H9 (cell line): ENCODE results near the gene FYCO1. TPM values are rescaled to one million over a fixed set of nuclear protein-coding genes. Genes with fewer than 3 reads are reported as not detected.

Experiments used
- DNase-seq: peaks from one replicate; pipeline ENCODE4 v3.0.0-alpha.2; 2017
- H2AFZ ChIP-seq: one replicate; pipeline ENCODE4 v1.6.1; 2013; ENCODE audit warnings: mild to moderate bottlenecking, low read length, control low read depth, moderate library complexity
- H2AK5ac ChIP-seq: 2 replicates; pipeline ENCODE4 v1.6.1; 2013; ENCODE audit warnings: low read length, control low read depth, mixed read lengths; ENCODE audit not compliant: insufficient read length
- H2BK120ac ChIP-seq: one replicate; pipeline ENCODE4 v1.6.1; 2013; ENCODE audit warnings: low read depth, mild to moderate bottlenecking, low read length, control low read depth, inconsistent platforms; ENCODE audit not compliant: poor library complexity, severe bottlenecking
- H2BK12ac ChIP-seq: 2 replicates; pipeline ENCODE4 v1.6.1; 2013; ENCODE audit warnings: low read length, control low read depth, mixed read lengths, low read depth; ENCODE audit not compliant: insufficient read length
- H2BK15ac ChIP-seq: 2 replicates; pipeline ENCODE4 v1.6.1; 2013; ENCODE audit warnings: low read depth, low read length, control low read depth
- H2BK20ac ChIP-seq: one replicate; pipeline ENCODE4 v1.6.1; 2013; ENCODE audit warnings: low read depth, mild to moderate bottlenecking, low read length, control low read depth, inconsistent platforms; ENCODE audit not compliant: poor library complexity, severe bottlenecking
- H2BK5ac ChIP-seq: 2 replicates; pipeline ENCODE4 v1.6.1; 2013; ENCODE audit warnings: low read length, control low read depth, mixed read lengths; ENCODE audit not compliant: insufficient read length
- H3K14ac ChIP-seq: 2 replicates; pipeline ENCODE4 v1.6.1; 2013; ENCODE audit warnings: low read length, control low read depth; ENCODE audit not compliant: insufficient read depth
- H3K18ac ChIP-seq: 2 replicates; pipeline ENCODE4 v1.6.1; 2013; ENCODE audit warnings: low read depth, mild to moderate bottlenecking, mixed read lengths, low read length, control low read depth; ENCODE audit not compliant: insufficient read length
- H3K23ac ChIP-seq: 2 replicates; pipeline ENCODE4 v1.6.1; 2013; ENCODE audit warnings: low read length, control low read depth, mixed read lengths, low read depth; ENCODE audit not compliant: insufficient read length
- H3K23me2 ChIP-seq: 2 replicates; pipeline ENCODE4 v1.6.1; 2013; ENCODE audit warnings: low read depth, mild to moderate bottlenecking, mixed read lengths, low read length, control low read depth; ENCODE audit not compliant: insufficient read length, poor library complexity, severe bottlenecking
- H3K27ac ChIP-seq: 2 replicates; pipeline ENCODE4 v1.5.1; 2013; ENCODE audit warnings: low read length, control low read depth, mixed read lengths, low read depth; ENCODE audit not compliant: insufficient read length
- H3K27me3 ChIP-seq: 2 replicates; pipeline ENCODE4 v1.6.1; 2013; ENCODE audit warnings: low read length, control low read depth, inconsistent platforms; ENCODE audit not compliant: insufficient read depth
- H3K4ac ChIP-seq: 2 replicates; pipeline ENCODE4 v1.6.1; 2013; ENCODE audit warnings: low read depth, mild to moderate bottlenecking, control low read depth, inconsistent platforms, low read length, moderate library complexity
- H3K4me1 ChIP-seq: 2 replicates; pipeline ENCODE4 v1.6.1; 2013; ENCODE audit warnings: low read length, control low read depth, inconsistent platforms; ENCODE audit not compliant: insufficient read depth
- H3K4me2 ChIP-seq: 2 replicates; pipeline ENCODE4 v1.6.1; 2013; ENCODE audit warnings: low read length, control low read depth, mixed read lengths; ENCODE audit not compliant: insufficient read length, insufficient read depth
- H3K56ac ChIP-seq: 2 replicates; pipeline ENCODE4 v1.6.1; 2013; ENCODE audit warnings: low read depth, mild to moderate bottlenecking, mixed read lengths, low read length, control low read depth; ENCODE audit not compliant: insufficient read length
- H3K79me1 ChIP-seq: 2 replicates; pipeline ENCODE4 v1.6.1; 2013; ENCODE audit warnings: low read depth, mild to moderate bottlenecking, moderate library complexity, low read length, control low read depth, inconsistent platforms; ENCODE audit not compliant: insufficient read depth, poor library complexity, severe bottlenecking
- H3K79me2 ChIP-seq: 2 replicates; pipeline ENCODE4 v1.6.1; 2013; ENCODE audit warnings: low read length, control low read depth, inconsistent platforms; ENCODE audit not compliant: insufficient read depth
- H3K9ac ChIP-seq: 2 replicates; pipeline ENCODE4 v1.6.1; 2013; ENCODE audit warnings: low read length, control low read depth, mixed read lengths; ENCODE audit not compliant: insufficient read length; ENCODE audit errors: extremely low read depth
- H3K9me3 ChIP-seq: one replicate; pipeline ENCODE4 v1.6.1; 2013; ENCODE audit warnings: low read depth, low read length, inconsistent platforms; ENCODE audit not compliant: control insufficient read depth
- H3T11ph ChIP-seq: one replicate; pipeline ENCODE4 v1.6.1; 2013; ENCODE audit warnings: mild to moderate bottlenecking, low read length, control low read depth, inconsistent platforms
- H4K20me1 ChIP-seq: one replicate; pipeline ENCODE4 v1.6.1; 2013; ENCODE audit not compliant: control insufficient read depth, insufficient read length, insufficient read depth
- H4K5ac ChIP-seq: 2 replicates; pipeline ENCODE4 v1.6.1; 2013; ENCODE audit warnings: low read depth, mild to moderate bottlenecking, mixed read lengths, low read length, control low read depth; ENCODE audit not compliant: insufficient read length
- H4K8ac ChIP-seq: replicated peaks from 2 replicates; pipeline ENCODE4 v1.6.1; 2013; ENCODE audit warnings: low read length, control low read depth, mixed read lengths, low read depth; ENCODE audit not compliant: insufficient read length
- H4K91ac ChIP-seq: 2 replicates; pipeline ENCODE4 v1.6.1; 2013; ENCODE audit warnings: low read depth, mild to moderate bottlenecking, moderate library complexity, mixed read lengths, low read length, control low read depth; ENCODE audit not compliant: insufficient read length
- H3K27ac Mint-ChIP-seq, 3 experiments: 2 replicates in 2 of 3; 3 replicates in 1 of 3; pipeline ENCODE4 v1.8.0; 2020 to 2021; ENCODE audit warnings: mixed read lengths in 3 of 3, mild to moderate bottlenecking in 1 of 3, moderate library complexity in 1 of 3
- H3K27me3 Mint-ChIP-seq: 2 replicates; pipeline ENCODE4 v1.8.0; 2021; ENCODE audit warnings: low read depth, mild to moderate bottlenecking, moderate library complexity, mixed read lengths
- H3K36me3 Mint-ChIP-seq, 3 experiments: 2 replicates in 2 of 3; 3 replicates in 1 of 3; pipeline ENCODE4 v1.8.0; 2020 to 2021; ENCODE audit warnings: low read depth in 3 of 3, mixed read lengths in 3 of 3; ENCODE audit not compliant: insufficient read depth in 1 of 3
- H3K4me1 Mint-ChIP-seq, 2 experiments: 2 replicates each; pipeline ENCODE4 v1.8.0; 2020; ENCODE audit warnings: mixed read lengths in 2 of 2
- H3K4me3 Mint-ChIP-seq, 2 experiments: 2 replicates in 1 of 2; 3 replicates in 1 of 2; pipeline ENCODE4 v1.8.0; 2020 to 2021; ENCODE audit warnings: mild to moderate bottlenecking in 2 of 2, mixed read lengths in 2 of 2, moderate library complexity in 1 of 2
- H3K9me3 Mint-ChIP-seq, 2 experiments: 2 replicates in 1 of 2; 3 replicates in 1 of 2; pipeline ENCODE4 v1.8.0; 2020; ENCODE audit warnings: mild to moderate bottlenecking in 2 of 2, mixed read lengths in 2 of 2, moderate library complexity in 1 of 2
- WGBS: extraction: QIAGEN DNeasy Blood & Tissue Kit; methylation state at CpG from one replicate; pipeline ENCODE4 v1.1.7; 2013; ENCODE audit warnings: missing lambda C conversion rate, low lambda C conversion rate, mixed read lengths; ENCODE audit not compliant: insufficient read length; ENCODE audit errors: extremely low coverage; 5-methylcytosine and 5-hydroxymethylcytosine counted together
- total RNA-seq: library from RNA; stranded (reverse); gene quantifications from 2 replicates; pipeline ENCODE4 v1.2.1, GENCODE V29; 2021
- TF ChIP-seq, protein P1 (sequence below): fragments of 200-600 bp; sonication (generic); conservative IDR thresholded peaks from 3 replicates; pipeline ENCODE4 v1.8.0; 2021; ENCODE audit warnings: antibody characterized with exemption, mild to moderate bottlenecking

The FYCO1 gene
- total RNA-seq, 1 experiment from 2014 or later: 10.4 TPM

DNA sequence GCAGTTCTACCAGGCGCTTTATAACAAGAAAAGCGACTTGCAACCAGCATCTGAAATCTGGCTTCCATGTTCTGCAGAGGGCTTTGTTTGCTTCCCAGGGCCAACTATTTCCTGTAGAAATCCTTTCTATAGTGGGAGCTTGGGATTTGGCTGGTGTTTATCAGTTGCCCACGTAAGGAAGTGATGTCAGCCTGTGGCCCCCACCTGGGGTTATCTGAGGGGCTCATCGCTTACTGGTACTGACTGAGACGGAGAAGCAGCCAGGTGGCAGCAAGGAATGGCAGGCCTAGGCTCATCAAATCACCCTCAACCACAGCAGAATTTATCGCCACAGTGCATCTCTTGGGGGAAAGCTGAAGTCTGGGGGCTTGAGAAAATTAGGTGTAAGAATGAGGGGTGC is 123.8 kb downstream of the FYCO1 start:
- Histone ChIP-seq H3K79me1 (no peaks in the 10 kb centered on the region), H2BK15ac (no peak overlapping the region), H2AFZ (no peak overlapping the region), H4K20me1 (no peaks in the 10 kb centered on the region), H3K9me3 (no peaks in the 10 kb centered on the region), H3K27ac (no peak overlapping the region), H3K14ac (no peak overlapping the region), H3T11ph (no peak overlapping the region), H3K27me3 (no peaks in the 10 kb centered on the region), H2BK12ac (no peak overlapping the region), H4K91ac (no peak overlapping the region), H3K9ac (no peak overlapping the region), H2BK20ac (no peak overlapping the region), H4K8ac (no peak overlapping the region), H3K56ac (no peak overlapping the region), H2AK5ac (no peak overlapping the region), H3K4me2 (no peak overlapping the region), H3K23ac (no peak overlapping the region), H4K5ac (no peak overlapping the region), H3K4ac (no peak overlapping the region), H2BK5ac (no peak overlapping the region), H3K23me2 (no peaks in the 10 kb centered on the region), H3K79me2 (no peaks in the 10 kb centered on the region), H3K4me1 (no peaks in the 10 kb centered on the region), H3K18ac (peak overlapping the region; percentile 15), H2BK120ac (no peak overlapping the region)
- TF ChIP-seq, protein P1, sequence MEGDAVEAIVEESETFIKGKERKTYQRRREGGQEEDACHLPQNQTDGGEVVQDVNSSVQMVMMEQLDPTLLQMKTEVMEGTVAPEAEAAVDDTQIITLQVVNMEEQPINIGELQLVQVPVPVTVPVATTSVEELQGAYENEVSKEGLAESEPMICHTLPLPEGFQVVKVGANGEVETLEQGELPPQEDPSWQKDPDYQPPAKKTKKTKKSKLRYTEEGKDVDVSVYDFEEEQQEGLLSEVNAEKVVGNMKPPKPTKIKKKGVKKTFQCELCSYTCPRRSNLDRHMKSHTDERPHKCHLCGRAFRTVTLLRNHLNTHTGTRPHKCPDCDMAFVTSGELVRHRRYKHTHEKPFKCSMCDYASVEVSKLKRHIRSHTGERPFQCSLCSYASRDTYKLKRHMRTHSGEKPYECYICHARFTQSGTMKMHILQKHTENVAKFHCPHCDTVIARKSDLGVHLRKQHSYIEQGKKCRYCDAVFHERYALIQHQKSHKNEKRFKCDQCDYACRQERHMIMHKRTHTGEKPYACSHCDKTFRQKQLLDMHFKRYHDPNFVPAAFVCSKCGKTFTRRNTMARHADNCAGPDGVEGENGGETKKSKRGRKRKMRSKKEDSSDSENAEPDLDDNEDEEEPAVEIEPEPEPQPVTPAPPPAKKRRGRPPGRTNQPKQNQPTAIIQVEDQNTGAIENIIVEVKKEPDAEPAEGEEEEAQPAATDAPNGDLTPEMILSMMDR: no peak
- no peak overlapping the region; a peak in 1 of 5 replicates for H3K4me3 Mint-ChIP-seq
- no peaks in the 10 kb centered on the region for H3K36me3 Mint-ChIP-seq
- H3K27me3 Mint-ChIP-seq: peaks cover 3% of the 10 kb centered on the region
- DNase-seq: no peak
- peak overlapping the region in 1 of 3 experiments; percentile 46; a peak in 2 of 7 replicates for H3K27ac Mint-ChIP-seq
- no CpG with 5 or more reads among the region's 6 CpGs for WGBS
- peaks cover 14 to 16% of the 10 kb centered on the region in 2 experiments for H3K4me1 Mint-ChIP-seq
- H3K9me3 Mint-ChIP-seq: no peaks in the 10 kb centered on the region
